IPS-18c (cell line): ENCODE results near the gene FNDC11.
A peak's percentile ranks its signal among the peaks of the same experiment; 100 is the strongest.
"Not testable (repeated sequence)": the region's sequence is repeated elsewhere in the genome, so short reads cannot be mapped to it uniquely, and the experiment has no call there.

Experiments used
- H3K4me3 ChIP-seq: 2 replicates; pipeline ENCODE4 v1.7.0; 2013; ENCODE audit warnings: low read depth, mild to moderate bottlenecking, low read length, moderate library complexity; ENCODE audit not compliant: insufficient read depth
- H3K9me3 ChIP-seq: one replicate; pipeline ENCODE4 v1.6.1; 2013; ENCODE audit warnings: mild to moderate bottlenecking, low read length, moderate library complexity; ENCODE audit not compliant: control insufficient read depth, insufficient read depth

The FNDC11 gene

GRCh38 chr20:63568986-63569949 lies 15.3 kb downstream of the FNDC11 start:
- Histone ChIP-seq H3K4me3 (no peak overlapping the region), H3K9me3 (no peaks in the 10 kb centered on the region)

GRCh38 chr20:63570281-63571086 lies 16.5 kb downstream of the FNDC11 start:
- Histone ChIP-seq H3K4me3 (no peak overlapping the region), H3K9me3 (no peaks in the 10 kb centered on the region)

- H3K9me3 ChIP-seq, H3K4me3 ChIP-seq: not testable (repeated sequence)
Measured at GRCh38 chr20:63571087-63571478, 17.1 kb downstream of the FNDC11 start.

- no peaks in the 10 kb centered on the region for H3K9me3 ChIP-seq
- H3K4me3 ChIP-seq, result no peak overlapping the region
Measured at GRCh38 chr20:63572071-63572787, 18.3 kb downstream of the FNDC11 start.

- H3K4me3 ChIP-seq, result peak overlapping the region; percentile 66
- no peaks in the 10 kb centered on the region for H3K9me3 ChIP-seq
Measured at GRCh38 chr20:63572788-63573646, 19.1 kb downstream of the FNDC11 start.

- Histone ChIP-seq H3K9me3 (no peaks in the 10 kb centered on the region), H3K4me3 (peak overlapping the region; percentile 66)
Measured at GRCh38 chr20:63573647-63574131, 19.7 kb downstream of the FNDC11 start.

GRCh38 chr20:63574156-63574828 lies 20.3 kb downstream of the FNDC11 start, which contains the start of gene HELZ2:
Gene HELZ2, minus strand, starts transcription at chr20:63574239. Its CDS starts 1,854 bp downstream, at chr20:63572385.
- H3K4me3 ChIP-seq, result peak within 1 kb of the TSS; percentile 66
- no peaks in the 10 kb centered on the region for H3K9me3 ChIP-seq

- no peaks in the 10 kb centered on the region for H3K9me3 ChIP-seq
Measured at GRCh38 chr20:63574829-63575743, 21.1 kb downstream of the FNDC11 start.

GRCh38 chr20:63576311-63576710 lies 22.4 kb downstream of the FNDC11 start:
- Histone ChIP-seq H3K9me3 (no peaks in the 10 kb centered on the region), H3K4me3 (no peak overlapping the region)

More at GRCh38 chr20:63574829-63575743, 21.1 kb downstream of the FNDC11 start:
- no peak overlapping the region for H3K4me3 ChIP-seq

GRCh38 chr20:63577317-63577894 lies 23.4 kb downstream of the FNDC11 start:
- Histone ChIP-seq H3K9me3 (no peaks in the 10 kb centered on the region), H3K4me3 (no peak overlapping the region)

GRCh38 chr20:63578224-63579016 lies 24.5 kb downstream of the FNDC11 start:
- no peak overlapping the region for H3K4me3 ChIP-seq
- no peaks in the 10 kb centered on the region for H3K9me3 ChIP-seq

GRCh38 chr20:63579017-63579694 lies 25.2 kb downstream of the FNDC11 start:
- no peaks in the 10 kb centered on the region for H3K9me3 ChIP-seq
- no peak overlapping the region for H3K4me3 ChIP-seq

- H3K4me3 ChIP-seq, result no peak overlapping the region
- H3K9me3 ChIP-seq, result no peaks in the 10 kb centered on the region
Measured at GRCh38 chr20:63580796-63581461, 27.0 kb downstream of the FNDC11 start.
